ENCODE measurements around the gene SLC25A51. TPM values are rescaled to one million over a fixed set of nuclear protein-coding genes. Genes with fewer than 3 reads are reported as not detected.

SLC25A51 gene
- total and polyA plus RNA-seq, 2 donors (not counting 3 experiments of a cell fraction or from before 2014, with no cell fraction given): 15.4 to 36.2 TPM

GRCh38 chr9:37936965-37937364 is 33.0 kb upstream of the SLC25A51 start:
- dilution Hi-C loops (cut with MboI; ENCODE audit: extremely low pct_ligation_motif_present, low sequenced_read_pairs) (no loop called here), intact Hi-C loops (cut with micrococcal nuclease) (no loop called here)
- Histone ChIP-seq H3K9ac (replicated peaks; ENCODE audit: extremely low read depth, insufficient read depth, low read length) (no peak overlapping the region), H3K27ac (ENCODE audit: insufficient read depth, low read depth, low read length) (peak overlapping the region; percentile 77), H3K79me2 (ENCODE audit: control insufficient read depth, insufficient read depth, low read length) (peaks cover 2% of the 10 kb centered on the region), H3K4me3 (replicated peaks in 1 of 3; ENCODE audit: insufficient read depth in 1 of 3, low read depth in 1 of 3, low read length in 3 of 3) (no peak overlapping the region), H3K9me1 (replicated peaks; ENCODE audit: control insufficient read depth, extremely low read depth, insufficient read depth, low read length) (no peaks in the 10 kb centered on the region), H3K4me2 (ENCODE audit: insufficient read depth, low read length) (no peak overlapping the region), H3K4me1 (ENCODE audit: control insufficient read depth, extremely low read depth, insufficient read depth, low read length) (peaks cover 35% of the 10 kb centered on the region), H3K36me3 (ENCODE audit: control insufficient read depth in 2 of 2, extremely low read depth in 1 of 2, insufficient read depth in 2 of 2, low read length in 2 of 2) (no peaks in the 10 kb centered on the region), H4K20me1 (replicated peaks; ENCODE audit: control insufficient read depth, extremely low read depth, insufficient read depth, low read length) (no peaks in the 10 kb centered on the region), H3K27me3 (ENCODE audit: control insufficient read depth in 2 of 2, insufficient read depth in 2 of 2, low read length in 2 of 2) (no peaks in the 10 kb centered on the region), H2AFZ (ENCODE audit: low read depth, low read length) (no peak overlapping the region), H3K9me3 (replicated peaks; ENCODE audit: control insufficient read depth, insufficient read depth, low read length) (no peaks in the 10 kb centered on the region)
- no TSS peak for BruUV-seq (replicated peaks)
- TF ChIP-seq MYC (IDR thresholded peaks at IDR 0.05; ENCODE audit: low read depth, low read length) (no peak), EZH2 (IDR thresholded peaks at IDR 0.05; ENCODE audit: borderline replicate concordance, low read depth, low read length, severe bottlenecking) (no peak), POLR2AphosphoS5 (IDR thresholded peaks at IDR 0.05; ENCODE audit: insufficient read depth, low read depth, low read length) (no peak), MAX (IDR thresholded peaks at IDR 0.05; ENCODE audit: insufficient read depth, insufficient read length) (no peak), POLR2A (IDR thresholded peaks at IDR 0.05; ENCODE audit: low read depth, low read length) (no peak), JUN (IDR thresholded peaks at IDR 0.05; ENCODE audit: borderline replicate concordance, insufficient read depth, insufficient read length, low read depth) (no peak), CTCF (IDR thresholded peaks at IDR 0.05; ENCODE audit: extremely low read depth in 1 of 2, insufficient read depth in 1 of 2, low read depth in 1 of 2, low read length in 2 of 2) (no peak), GATA2 (IDR thresholded peaks at IDR 0.05; ENCODE audit: insufficient read depth, insufficient read length, low read depth, low read length) (no peak), FOS (IDR thresholded peaks at IDR 0.05; ENCODE audit: borderline replicate concordance, insufficient read depth, low read length) (no peak)
- FAIRE-seq (no peak), DNase-seq (ENCODE audit: low read depth, low spot score) (no peak)
- ChIA-PET POLR2A (interaction anchor here (0.6 to 0.7 kb wide), 3 partner anchors 12 to 467 kb away, joined by 3 to 4 read pairs (median 3); no protein-coding TSS in a partner anchor), CTCF (interaction anchor here (0.9 to 3.9 kb wide), 7 partner anchors 16 to 151 kb away, joined by 3 to 23 read pairs (median 7); partner anchors contain the start of gene SHB)
